Tibial artery (tissue), 4 donors: ENCODE results near the gene ELP1.

ENCODE experiments used
- DNase-seq, 2 donors: peaks; one replicate each; pipeline ENCODE4 v3.0.0-alpha.2; 2019
- H3K27ac ChIP-seq, 2 donors: fragments of 200-600 bp; sonication (generic) in 1 of 2; 1 replicate in 1 of 2; 2 replicates in 1 of 2; pipeline ENCODE4 v1.5.1; 2018 to 2019; ENCODE audit warnings: mild to moderate bottlenecking in 1 of 2
- H3K27me3 ChIP-seq, 2 donors: fragments of 200-600 bp; sonication (generic) in 1 of 2; one replicate each; pipeline versions ENCODE4 v1.5.1 to v1.6.0; 2016 to 2019
- H3K36me3 ChIP-seq, 3 donors: fragments of 200-600 bp; sonication (generic) in 2 of 3; one replicate each; pipeline ENCODE4 v1.5.1; 2016 to 2019; ENCODE audit warnings: mild to moderate bottlenecking in 2 of 3
- H3K4me1 ChIP-seq, 4 donors: fragments of 200-600 bp; sonication (generic) in 2 of 4; 1 replicate in 3 of 4; 2 replicates in 1 of 4; pipeline ENCODE4 v1.5.1; 2016 to 2019
- H3K4me3 ChIP-seq, 2 donors: fragments of 200-600 bp; sonication (generic) in 1 of 2; 1 replicate in 1 of 2; 2 replicates in 1 of 2; pipeline ENCODE4 v1.5.1; 2018 to 2019; ENCODE audit warnings: mild to moderate bottlenecking in 2 of 2
- H3K9me3 ChIP-seq, 3 donors: fragments of 200-600 bp; sonication (generic) in 1 of 3; one replicate each; pipeline ENCODE4 v1.5.1; 2016 to 2019
- intact Hi-C: fragments of 100-400 bp; cut with DNase I; formaldehyde crosslinking; loops from one replicate; pipeline ENCODE4 v1.15.0; 2023; ENCODE audit warnings: low total_unique reads
- TF ChIP-seq, protein P1 (sequence below), 2 experiments: fragments of 200-600 bp in 1 of 2; fragments of 450-650 bp in 1 of 2; IDR thresholded peaks; one replicate each; pipeline ENCODE4 v1.5.1; 2017 to 2019; ENCODE audit warnings: antibody characterized with exemption in 2 of 2, mild to moderate bottlenecking in 1 of 2, moderate library complexity in 1 of 2

ELP1 gene

DNA sequence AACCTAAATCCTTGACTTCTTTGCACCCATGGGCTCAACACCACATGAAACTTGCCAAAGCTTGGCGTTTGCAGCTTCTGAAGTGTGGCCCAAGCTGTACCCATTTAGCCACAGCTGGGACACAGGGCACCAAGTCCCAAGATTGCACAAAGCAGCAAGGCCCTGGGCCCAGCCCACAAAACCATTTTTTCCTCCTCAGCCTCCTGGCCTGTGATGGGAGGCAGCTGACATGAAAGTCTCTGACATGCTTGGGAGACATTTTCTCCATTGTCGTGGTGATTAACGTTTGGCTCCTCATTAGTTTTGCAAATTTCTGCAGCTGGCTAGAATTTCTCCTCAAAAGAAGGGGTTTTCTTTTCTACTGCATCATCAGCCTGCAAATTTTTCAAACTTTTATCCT, 110.1 kb downstream of the ELP1 start:
- TF ChIP-seq, protein P1, sequence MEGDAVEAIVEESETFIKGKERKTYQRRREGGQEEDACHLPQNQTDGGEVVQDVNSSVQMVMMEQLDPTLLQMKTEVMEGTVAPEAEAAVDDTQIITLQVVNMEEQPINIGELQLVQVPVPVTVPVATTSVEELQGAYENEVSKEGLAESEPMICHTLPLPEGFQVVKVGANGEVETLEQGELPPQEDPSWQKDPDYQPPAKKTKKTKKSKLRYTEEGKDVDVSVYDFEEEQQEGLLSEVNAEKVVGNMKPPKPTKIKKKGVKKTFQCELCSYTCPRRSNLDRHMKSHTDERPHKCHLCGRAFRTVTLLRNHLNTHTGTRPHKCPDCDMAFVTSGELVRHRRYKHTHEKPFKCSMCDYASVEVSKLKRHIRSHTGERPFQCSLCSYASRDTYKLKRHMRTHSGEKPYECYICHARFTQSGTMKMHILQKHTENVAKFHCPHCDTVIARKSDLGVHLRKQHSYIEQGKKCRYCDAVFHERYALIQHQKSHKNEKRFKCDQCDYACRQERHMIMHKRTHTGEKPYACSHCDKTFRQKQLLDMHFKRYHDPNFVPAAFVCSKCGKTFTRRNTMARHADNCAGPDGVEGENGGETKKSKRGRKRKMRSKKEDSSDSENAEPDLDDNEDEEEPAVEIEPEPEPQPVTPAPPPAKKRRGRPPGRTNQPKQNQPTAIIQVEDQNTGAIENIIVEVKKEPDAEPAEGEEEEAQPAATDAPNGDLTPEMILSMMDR (IDR thresholded peaks at IDR 0.05), result no peak
- intact Hi-C loops, result no loop called here
- Histone ChIP-seq H3K4me3 (no peak overlapping the region), H3K27me3 (no peaks in the 10 kb centered on the region), H3K36me3 (no peaks in the 10 kb centered on the region), H3K9me3 (peaks cover 0 to 11% (median 0%) of the 10 kb centered on the region in 3 donors), H3K4me1 (no peaks in the 10 kb centered on the region), H3K27ac (no peak overlapping the region)
- DNase-seq, result no peak
